Right lobe of liver (tissue), 6 donors: ENCODE measurements around the gene MAP4K4. TPM values are rescaled to one million over a fixed set of nuclear protein-coding genes. Genes with fewer than 3 reads are reported as not detected.

ENCODE experiments used
- ATAC-seq, 4 donors: fragments of 200-7000 bp; cut with Tn5 transposase; one replicate each; pipeline ENCODE4 v1.9.1; 2020; ENCODE audit warnings: mild to moderate bottlenecking in 4 of 4, moderate library complexity in 4 of 4
- DNase-seq, 3 donors: peaks; one replicate each; pipeline ENCODE4 v3.0.0-alpha.2; 2020
- H3K27ac ChIP-seq, 3 donors: fragments of 200-600 bp; one replicate each; pipeline ENCODE4 v1.8.0; 2022
- H3K27me3 ChIP-seq, 2 donors: fragments of 200-600 bp; one replicate each; pipeline ENCODE4 v1.8.0; 2022
- H3K36me3 ChIP-seq, 4 donors: fragments of 200-600 bp; sonication (generic) in 1 of 4; one replicate each; pipeline versions ENCODE4 v1.5.1 to v1.8.0; 2017 to 2022; ENCODE audit warnings: control low read depth in 1 of 4
- H3K4me1 ChIP-seq, 4 donors: fragments of 200-600 bp; sonication (generic) in 1 of 4; one replicate each; pipeline versions ENCODE4 v1.5.1 to v1.8.0; 2017 to 2022; ENCODE audit warnings: control low read depth in 1 of 4
- H3K4me3 ChIP-seq, 3 donors: fragments of 200-600 bp; one replicate each; pipeline ENCODE4 v1.8.0; 2022
- H3K9me3 ChIP-seq, 4 donors: fragments of 200-600 bp; sonication (generic) in 1 of 4; one replicate each; pipeline versions ENCODE4 v1.5.1 to v1.8.0; 2017 to 2022; ENCODE audit warnings: control low read depth in 1 of 4
- CTCF ChIP-seq, 4 donors: fragments of 200-600 bp in 3 of 4; fragments of 450-650 bp in 1 of 4; IDR thresholded peaks; one replicate each; pipeline versions ENCODE4 v1.5.1 to v1.8.0; 2016 to 2022; ENCODE audit warnings: antibody characterized with exemption in 4 of 4, mild to moderate bottlenecking in 2 of 4
- POLR2A ChIP-seq: fragments of 450-650 bp; IDR thresholded peaks from one replicate; pipeline ENCODE4 v1.6.1; 2017; ENCODE audit warnings: antibody characterized with exemption, mild to moderate bottlenecking
- WGBS: methylation state at CpG from one replicate; pipeline ENCODE4 v1.1.6; 2018; ENCODE audit warnings: low coverage, low lambda C conversion rate; ENCODE audit not compliant: insufficient coverage; ENCODE audit errors: missing lambda C conversion rate; 5-methylcytosine and 5-hydroxymethylcytosine counted together
- intact Hi-C, 2 donors: fragments of 100-400 bp; cut with DNase I; formaldehyde crosslinking; loops; one replicate each; pipeline versions ENCODE4 v1.11.2 to v1.14.1; 2022
- total RNA-seq, 6 experiments: library from RNA; depleted of rRNA in 2 of 6; stranded (reverse); fragments of >200 nt in 2 of 6; fragmentation: NEBNext Ultra II Directional in 3 of 6; extraction: Animal tissue kit (Norgen Biotek cat#: 25700) in 3 of 6; gene quantifications; one replicate each; pipeline versions ENCODE4 v1.1.0 to v1.2.4, GENCODE V29; 2016 to 2023
- donor health status: DM: no; HTN: yes; CAD: no.
- donor health status: DM: no; HTN: no; CAD: no.
- donor health status: DM: no; HTN: no; CAD: no.
- donor health status: DM: no; HTN: yes; CAD: no.
- donor health status: DM: no; HTN: yes; CAD: no.

The MAP4K4 gene
- total RNA-seq, 6 experiments from 2014 or later, result 29.8 to 36.5 (median 31.1) TPM

GRCh38 chr2:101850450-101850849, 152.9 kb downstream of the MAP4K4 start:
- peaks cover 0 to 20% (median 6%) of the 10 kb centered on the region in 4 donors for H3K4me1 ChIP-seq
- no peaks in the 10 kb centered on the region for H3K27me3 ChIP-seq
- 79% methylated on average over 2 of the region's 2 CpGs for WGBS
- no peak for ATAC-seq
- no peak overlapping the region for H3K27ac ChIP-seq
- H3K36me3 ChIP-seq, result peaks cover 0 to 19% (median 4%) of the 10 kb centered on the region in 4 donors
- intact Hi-C loops, result no loop called here
- no peak overlapping the region for H3K4me3 ChIP-seq
- H3K9me3 ChIP-seq, result no peaks in the 10 kb centered on the region
- TF ChIP-seq POLR2A, result no peak
- TF ChIP-seq CTCF (IDR thresholded peaks at IDR 0.05), result no peak
- DNase-seq, result no peak

- H3K9me3 ChIP-seq, result no peaks in the 10 kb centered on the region
- peaks cover 0 to 20% (median 6%) of the 10 kb centered on the region in 4 donors for H3K4me1 ChIP-seq
- H3K36me3 ChIP-seq, result peaks cover 0 to 17% (median 2%) of the 10 kb centered on the region in 4 donors
- no peak overlapping the region for H3K4me3 ChIP-seq
- intact Hi-C loops, result no loop called here
- no peak for TF ChIP-seq CTCF (IDR thresholded peaks at IDR 0.05)
- TF ChIP-seq POLR2A, result no peak
- no peaks in the 10 kb centered on the region for H3K27me3 ChIP-seq
- WGBS, result 51% methylated on average over 2 of the region's 2 CpGs
- no peak for DNase-seq
- H3K27ac ChIP-seq, result no peak overlapping the region
- ATAC-seq, result no peak
These were observed 153.5 kb downstream of the MAP4K4 start for GRCh38 chr2:101850991-101851390.

GRCh38 chr2:101852824-101853223, 155.3 kb downstream of the MAP4K4 start:
- H3K27me3 ChIP-seq, result no peaks in the 10 kb centered on the region
- 12% methylated on average over 2 of the region's 2 CpGs for WGBS
- no peak overlapping the region for H3K27ac ChIP-seq
- H3K36me3 ChIP-seq, result peaks cover 0 to 7% (median 0%) of the 10 kb centered on the region in 4 donors
- intact Hi-C loops, result no loop called here
- TF ChIP-seq POLR2A (no peak), CTCF (IDR thresholded peaks at IDR 0.05) (no peak)
- H3K4me1 ChIP-seq, result peaks cover 0 to 20% (median 6%) of the 10 kb centered on the region in 4 donors
- H3K4me3 ChIP-seq, result no peak overlapping the region
- no peaks in the 10 kb centered on the region for H3K9me3 ChIP-seq
- peak in 1 of 4 donors; percentile 14 for ATAC-seq
- DNase-seq, result no peak

- peaks cover 0 to 13% (median 4%) of the 10 kb centered on the region in 4 donors for H3K4me1 ChIP-seq
- peak; percentile 87 to 96 (median 95) for ATAC-seq
- H3K36me3 ChIP-seq, result peaks cover 0 to 6% (median 2%) of the 10 kb centered on the region in 4 donors
- H3K27me3 ChIP-seq, result no peaks in the 10 kb centered on the region
- TF ChIP-seq CTCF (IDR thresholded peaks at IDR 0.05) (no peak), POLR2A (no peak)
- H3K27ac ChIP-seq, result peak overlapping the region in 2 of 3 donors; percentile 54 to 79
- peak in 2 of 3 donors; percentile 31 to 86 for DNase-seq
- intact Hi-C loops, result no loop called here
- WGBS, result 33% methylated on average over 4 of the region's 4 CpGs
- H3K4me3 ChIP-seq, result no peak overlapping the region
- no peaks in the 10 kb centered on the region for H3K9me3 ChIP-seq
These were observed 157.4 kb downstream of the MAP4K4 start for GRCh38 chr2:101854877-101855276.
